H1 (cell line): ENCODE data around the gene MVK. TPM values are rescaled to one million over a fixed set of nuclear protein-coding genes. Genes with fewer than 3 reads are reported as not detected.

Experiments used
- CEBPB ChIP-seq: IDR thresholded peaks from 2 replicates; pipeline ENCODE4 v1.6.1; 2012; ENCODE audit warnings: low read depth, low read length
- USF2 ChIP-seq: IDR thresholded peaks from 2 replicates; pipeline ENCODE4 v1.6.1; 2011; ENCODE audit warnings: low read length, improper control_type of control experiment
- polyA plus RNA-seq, 7 experiments: library from polyadenylated mRNA; depleted of rRNA in 3 of 7; stranded (reverse) in 5 of 7; unstranded in 2 of 7; fragments of >200 nt in 5 of 7; fragments of 200-250 nt in 2 of 7; gene quantifications; 1 replicate in 5 of 7; 2 replicates in 1 of 7; 4 replicates in 1 of 7; pipeline versions ENCODE4 v1.2.1 to v1.2.3, GENCODE V29; 2011 to 2013; ENCODE audit warnings: missing spikeins in 2 of 7, mixed read lengths in 2 of 7
- total RNA-seq: library from RNA; stranded (reverse); fragmentation: NEBNext Ultra II Directional; extraction: Animal tissue kit (Norgen Biotek cat#: 25700); gene quantifications from 2 replicates; pipeline ENCODE4 v1.2.1, GENCODE V29; 2021

The MVK gene
- total and polyA plus RNA-seq, 2 of the 8 experiments (the other 6 are each of a cell fraction or from before 2014, with no cell fraction given), result 15.7 to 20.9 TPM

DNA sequence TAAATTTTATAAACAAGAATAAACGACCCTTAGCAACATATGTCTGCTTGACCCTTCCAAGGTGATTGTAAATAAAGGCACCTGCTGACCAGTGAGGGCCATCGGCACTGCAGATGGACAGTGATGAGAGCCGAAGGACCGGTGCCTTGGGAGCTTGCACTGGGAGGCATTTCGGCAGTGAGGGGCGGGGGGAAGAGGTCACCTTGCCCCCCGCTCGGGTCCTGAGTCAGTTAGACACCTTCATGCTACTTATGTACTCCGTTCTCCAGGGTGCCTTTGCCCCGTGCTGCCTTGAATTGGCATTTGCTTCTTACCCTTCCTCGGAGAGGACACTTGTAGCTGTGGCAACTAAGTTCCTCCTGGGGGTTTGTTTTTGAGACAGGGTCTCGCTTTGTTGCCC, 23.3 kb upstream of the MVK start (continued):
- TF ChIP-seq CEBPB, result no peak
- no peak for TF ChIP-seq USF2
- TF ChIP-seq, all 59 proteins: peak for 0
